Right lobe of liver (tissue), 4 donors: ENCODE data around the gene ZDHHC7.

ENCODE experiments used
- POLR2A ChIP-seq: fragments of 450-650 bp; IDR thresholded peaks from one replicate; pipeline ENCODE4 v1.6.1; 2017; ENCODE audit warnings: antibody characterized with exemption, mild to moderate bottlenecking
- TF ChIP-seq, protein P1 (sequence below), 4 donors: fragments of 200-600 bp in 3 of 4; fragments of 450-650 bp in 1 of 4; IDR thresholded peaks; one replicate each; pipeline versions ENCODE4 v1.5.1 to v1.8.0; 2016 to 2022; ENCODE audit warnings: antibody characterized with exemption in 4 of 4, mild to moderate bottlenecking in 2 of 4
- donor health status: DM: no; HTN: no; CAD: no.
- donor health status: DM: no; HTN: no; CAD: no.
- donor health status: DM: no; HTN: yes; CAD: no.

DNA sequence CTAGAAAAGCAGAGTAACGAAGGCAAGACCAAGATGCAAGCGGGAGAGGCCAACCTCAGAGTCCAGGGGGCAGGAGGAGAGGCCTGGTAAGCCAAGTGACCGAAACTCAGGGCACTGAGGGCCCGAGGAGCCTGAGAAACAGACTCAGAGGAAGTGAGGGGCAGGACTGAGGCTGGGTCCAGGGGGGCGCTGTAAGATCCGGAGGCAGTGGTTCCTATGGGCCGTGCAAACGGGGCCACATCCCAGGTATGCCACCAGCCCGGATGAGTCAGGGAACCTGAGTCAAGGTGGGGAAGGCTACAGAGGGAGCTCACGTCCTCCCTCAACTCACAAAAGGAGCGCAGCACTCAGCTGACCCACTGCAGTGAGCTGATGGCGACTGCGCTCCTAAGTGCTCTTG lies 8.3 kb downstream of the ZDHHC7 start:
- TF ChIP-seq, protein P1, sequence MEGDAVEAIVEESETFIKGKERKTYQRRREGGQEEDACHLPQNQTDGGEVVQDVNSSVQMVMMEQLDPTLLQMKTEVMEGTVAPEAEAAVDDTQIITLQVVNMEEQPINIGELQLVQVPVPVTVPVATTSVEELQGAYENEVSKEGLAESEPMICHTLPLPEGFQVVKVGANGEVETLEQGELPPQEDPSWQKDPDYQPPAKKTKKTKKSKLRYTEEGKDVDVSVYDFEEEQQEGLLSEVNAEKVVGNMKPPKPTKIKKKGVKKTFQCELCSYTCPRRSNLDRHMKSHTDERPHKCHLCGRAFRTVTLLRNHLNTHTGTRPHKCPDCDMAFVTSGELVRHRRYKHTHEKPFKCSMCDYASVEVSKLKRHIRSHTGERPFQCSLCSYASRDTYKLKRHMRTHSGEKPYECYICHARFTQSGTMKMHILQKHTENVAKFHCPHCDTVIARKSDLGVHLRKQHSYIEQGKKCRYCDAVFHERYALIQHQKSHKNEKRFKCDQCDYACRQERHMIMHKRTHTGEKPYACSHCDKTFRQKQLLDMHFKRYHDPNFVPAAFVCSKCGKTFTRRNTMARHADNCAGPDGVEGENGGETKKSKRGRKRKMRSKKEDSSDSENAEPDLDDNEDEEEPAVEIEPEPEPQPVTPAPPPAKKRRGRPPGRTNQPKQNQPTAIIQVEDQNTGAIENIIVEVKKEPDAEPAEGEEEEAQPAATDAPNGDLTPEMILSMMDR (IDR thresholded peaks at IDR 0.05): no peak
- no peak for TF ChIP-seq POLR2A
